Upper lobe of left lung (tissue), 6 donors: Measurements from ENCODE around the gene CAPNS1. TPM values are rescaled to one million over a fixed set of nuclear protein-coding genes. Genes with fewer than 3 reads are reported as not detected.
A peak's percentile ranks its signal among the peaks of the same experiment; 100 is the strongest.

ENCODE experiments used
- ATAC-seq, 2 donors: fragments of 200-7000 bp; cut with Tn5 transposase; one replicate each; pipeline ENCODE4 v1.9.1; 2022; ENCODE audit warnings: mild to moderate bottlenecking in 2 of 2, moderate library complexity in 2 of 2; ENCODE audit not compliant: low FRiP score in 2 of 2
- DNase-seq, 2 donors: peaks; one replicate each; pipeline ENCODE4 v3.0.0-alpha.2; 2019 to 2020
- H3K27ac ChIP-seq, 4 donors: fragments of 200-600 bp; sonication (generic); one replicate each; pipeline ENCODE4 v1.5.1; 2016 to 2019
- H3K27me3 ChIP-seq, 4 donors: fragments of 200-600 bp; sonication (generic); one replicate each; pipeline ENCODE4 v1.5.1; 2017 to 2019
- H3K36me3 ChIP-seq, 4 donors: fragments of 200-600 bp; sonication (generic); one replicate each; pipeline ENCODE4 v1.5.1; 2016 to 2019
- H3K4me1 ChIP-seq, 4 donors: fragments of 200-600 bp; sonication (generic); one replicate each; pipeline ENCODE4 v1.5.1; 2018 to 2019
- H3K4me3 ChIP-seq, 4 donors: fragments of 200-600 bp; sonication (generic); one replicate each; pipeline ENCODE4 v1.5.1; 2017 to 2019; ENCODE audit warnings: mild to moderate bottlenecking in 2 of 4, moderate library complexity in 1 of 4
- H3K9me3 ChIP-seq, 4 donors: fragments of 200-600 bp; sonication (generic); one replicate each; pipeline ENCODE4 v1.5.1; 2018 to 2019
- CTCF ChIP-seq, 6 experiments: fragments of 450-650 bp in 4 of 6; fragments of 200-600 bp in 2 of 6; sonication (generic) in 2 of 6; IDR thresholded peaks; one replicate each; pipeline ENCODE4 v1.5.1; 2016 to 2019; ENCODE audit warnings: antibody characterized with exemption in 6 of 6
- EP300 ChIP-seq, 4 donors: sonication (generic); formaldehyde crosslinking; IDR thresholded peaks; one replicate each; pipeline ENCODE4 v1.5.1; 2017; ENCODE audit warnings: antibody characterized with exemption in 4 of 4, control low read depth in 2 of 4
- POLR2A ChIP-seq, 4 donors: fragments of 450-650 bp; IDR thresholded peaks; one replicate each; pipeline ENCODE4 v1.5.1; 2016 to 2017; ENCODE audit warnings: antibody characterized with exemption in 4 of 4, mild to moderate bottlenecking in 2 of 4
- POLR2AphosphoS5 ChIP-seq, 2 donors: sonication (generic); formaldehyde crosslinking; IDR thresholded peaks; one replicate each; pipeline ENCODE4 v1.5.1; 2017; ENCODE audit warnings: antibody characterized with exemption in 2 of 2
- WGBS, 2 donors: methylation state at CpG; one replicate each; pipeline ENCODE4 v1.1.5; 2017 to 2018; 5-methylcytosine and 5-hydroxymethylcytosine counted together
- total RNA-seq, 6 donors: library from RNA; depleted of rRNA in 4 of 6; stranded (reverse); fragments of >200 nt in 4 of 6; gene quantifications; one replicate each; pipeline versions ENCODE4 v1.1.0 to v1.2.1, GENCODE V29; 2016 to 2021
- donor health status: DM: no; HTN: no; CAD: no; lungs with moderate emphysema.
- donor health status: DM: no; HTN: yes; CAD: no; lungs with severe emphysema.

Gene CAPNS1
- total RNA-seq, 6 donors from 2014 or later: 144 to 746 (median 340) TPM

GRCh38 chr19:36103040-36103626, 36.7 kb upstream of the CAPNS1 start:
- ATAC-seq: no peak
- no peak for TF ChIP-seq EP300 (IDR thresholded peaks at IDR 0.05)
- TF ChIP-seq CTCF (IDR thresholded peaks at IDR 0.05): no peak
- TF ChIP-seq POLR2AphosphoS5 (IDR thresholded peaks at IDR 0.05): no peak
- no peak for TF ChIP-seq POLR2A (IDR thresholded peaks at IDR 0.05)
- Histone ChIP-seq H3K9me3 (no peaks in the 10 kb centered on the region), H3K4me1 (peaks cover 0 to 7% (median 0%) of the 10 kb centered on the region in 4 donors), H3K27ac (no peak overlapping the region), H3K4me3 (no peak overlapping the region), H3K36me3 (peaks cover 0 to 15% (median 6%) of the 10 kb centered on the region in 4 donors), H3K27me3 (no peaks in the 10 kb centered on the region)
- 94 to 99% methylated on average over 12 to 23 of the region's 24 CpGs for WGBS, 2 donors
- DNase-seq: peak in 1 of 2 donors; percentile 74

GRCh38 chr19:36103842-36104552, 35.9 kb upstream of the CAPNS1 start:
- WGBS, 2 donors: 91 to 98% methylated on average over 9 to 12 of the region's 12 CpGs
- H3K4me3 ChIP-seq: no peak overlapping the region
- no peaks in the 10 kb centered on the region for H3K9me3 ChIP-seq
- ATAC-seq (no peak), DNase-seq (no peak)
- peaks cover 0 to 7% (median 0%) of the 10 kb centered on the region in 4 donors for H3K4me1 ChIP-seq
- H3K36me3 ChIP-seq: peaks cover 0 to 15% (median 6%) of the 10 kb centered on the region in 4 donors
- no peaks in the 10 kb centered on the region for H3K27me3 ChIP-seq
- H3K27ac ChIP-seq: no peak overlapping the region
- no peak for TF ChIP-seq POLR2AphosphoS5 (IDR thresholded peaks at IDR 0.05)
- TF ChIP-seq POLR2A (IDR thresholded peaks at IDR 0.05): no peak
- TF ChIP-seq CTCF (IDR thresholded peaks at IDR 0.05): no peak
- TF ChIP-seq EP300 (IDR thresholded peaks at IDR 0.05): no peak

- TF ChIP-seq EP300 (IDR thresholded peaks at IDR 0.05) (no peak), CTCF (IDR thresholded peaks at IDR 0.05) (no peak), POLR2A (IDR thresholded peaks at IDR 0.05) (no peak), POLR2AphosphoS5 (IDR thresholded peaks at IDR 0.05) (no peak)
- Histone ChIP-seq H3K4me1 (no peaks in the 10 kb centered on the region), H3K36me3 (peaks cover 0 to 25% (median 15%) of the 10 kb centered on the region in 4 donors), H3K4me3 (no peak overlapping the region), H3K27me3 (no peaks in the 10 kb centered on the region), H3K27ac (no peak overlapping the region), H3K9me3 (no peaks in the 10 kb centered on the region)
- no peak for DNase-seq
- WGBS, 2 donors: 87 to 91% methylated on average over 6 of the region's 6 CpGs
- ATAC-seq: no peak
Observed at GRCh38 chr19:36106441-36106840, 33.4 kb upstream of the CAPNS1 start.

- no peaks in the 10 kb centered on the region for H3K9me3 ChIP-seq
- no peaks in the 10 kb centered on the region for H3K27me3 ChIP-seq
- whole genome bisulfite sequencing, 2 donors: 88 to 95% methylated on average over 2 to 4 of the region's 5 CpGs
- no peaks in the 10 kb centered on the region for H3K4me1 ChIP-seq
- H3K27ac ChIP-seq: no peak overlapping the region
- DNase-seq: no peak
- TF ChIP-seq CTCF (IDR thresholded peaks at IDR 0.05) (no peak), POLR2A (IDR thresholded peaks at IDR 0.05) (no peak), POLR2AphosphoS5 (IDR thresholded peaks at IDR 0.05) (no peak), EP300 (IDR thresholded peaks at IDR 0.05) (no peak)
- no peak for ATAC-seq
- H3K36me3 ChIP-seq: peaks cover 0 to 30% (median 17%) of the 10 kb centered on the region in 4 donors
- no peak overlapping the region for H3K4me3 ChIP-seq
Observed at GRCh38 chr19:36106991-36107390, 32.9 kb upstream of the CAPNS1 start.
